DMS53 treated with DMSO at 0.1 percent for 48 hours (cell line): Measurements from ENCODE around the gene ARHGAP26.

ENCODE experiments used
- DNase-seq: peaks from one replicate; lab custom pipeline; 2025; ENCODE audit not compliant: unreplicated experiment; lab: John Stamatoyannopoulos, UW

ARHGAP26 gene

DNA sequence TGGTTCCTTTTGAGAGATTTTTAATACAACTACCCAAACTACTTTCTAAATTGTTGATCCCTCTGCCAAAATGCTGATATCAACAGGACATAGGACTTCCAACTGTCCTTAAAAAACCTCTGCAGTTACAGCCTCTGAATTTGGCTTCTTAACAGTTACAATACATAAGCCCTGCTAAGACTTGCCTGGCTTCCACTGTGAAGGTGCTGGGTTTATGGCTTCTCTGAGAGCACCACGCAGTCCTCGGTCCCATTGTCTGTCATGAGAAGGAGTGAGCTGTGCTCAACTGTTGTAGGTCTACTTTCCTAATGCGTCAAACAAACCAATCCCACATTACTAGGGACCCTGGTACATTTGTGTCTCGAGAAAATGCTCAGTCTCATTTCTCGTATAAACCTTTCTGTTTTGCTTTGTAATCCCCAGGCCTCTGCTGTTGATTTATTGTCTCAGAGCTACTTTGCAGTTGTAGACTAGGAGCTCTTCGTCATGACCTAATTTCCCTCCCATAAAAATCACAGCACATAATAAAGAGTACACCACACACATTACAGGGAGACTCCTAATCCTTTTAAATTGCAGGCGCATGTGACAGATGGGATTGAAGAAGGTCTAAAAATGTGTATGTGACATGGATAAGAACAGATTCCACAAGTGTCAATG is 358.4 kb downstream of the ARHGAP26 start:
- DNase-seq, result no peak

DNA sequence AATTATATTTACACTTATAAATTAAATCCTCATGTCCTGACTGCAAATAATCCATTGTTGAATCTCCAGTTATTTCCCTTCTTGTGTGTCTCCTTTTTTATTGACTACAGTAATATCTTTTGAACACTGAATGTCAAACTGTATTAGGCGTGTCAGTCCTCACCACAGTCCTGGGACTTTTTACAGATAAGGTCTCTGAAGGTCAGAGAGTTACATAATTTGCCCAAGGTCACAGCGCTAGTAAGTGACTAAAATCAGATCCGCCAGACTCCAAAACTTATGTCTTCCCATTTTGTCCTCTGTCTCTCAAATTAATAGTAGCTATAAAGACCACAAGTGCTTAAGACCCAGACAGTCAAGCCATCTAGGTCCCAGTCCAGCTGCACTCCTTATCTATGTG is 359.0 kb downstream of the ARHGAP26 start:
- DNase-seq, result no peak

DNA sequence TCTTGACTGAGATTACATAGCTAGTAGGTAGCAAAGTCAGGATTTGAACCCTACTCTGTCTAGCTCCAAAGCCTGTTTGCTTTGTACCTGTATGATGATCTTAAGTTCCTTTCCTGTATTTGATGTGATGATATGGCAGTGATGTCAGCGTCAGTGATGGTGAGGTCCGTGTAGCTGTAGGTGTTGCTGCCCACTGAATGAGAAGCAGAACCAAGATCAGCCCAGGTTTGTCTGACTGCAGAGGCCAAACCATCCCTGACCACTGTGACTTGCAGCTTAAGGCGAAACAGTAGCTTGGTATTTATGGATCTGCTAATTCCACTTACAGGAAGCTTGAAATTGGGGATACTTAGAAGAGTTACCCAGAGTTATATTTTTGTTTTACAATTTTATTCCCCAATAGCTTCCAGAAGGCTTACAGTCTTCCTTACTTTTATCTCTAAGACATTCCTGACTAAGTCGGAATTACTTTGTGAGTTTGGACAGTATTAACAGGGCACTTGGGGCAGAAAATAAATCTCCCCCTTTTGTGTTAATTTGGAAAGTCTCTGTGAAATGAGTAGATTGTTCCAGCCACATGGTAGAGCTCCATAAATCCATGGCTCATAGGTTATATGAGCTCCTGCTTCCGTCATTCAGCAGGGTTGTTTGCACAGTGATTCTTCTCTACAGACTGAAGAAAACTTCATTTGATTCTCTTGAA is 359.9 kb downstream of the ARHGAP26 start:
- no peak for DNase-seq

DNA sequence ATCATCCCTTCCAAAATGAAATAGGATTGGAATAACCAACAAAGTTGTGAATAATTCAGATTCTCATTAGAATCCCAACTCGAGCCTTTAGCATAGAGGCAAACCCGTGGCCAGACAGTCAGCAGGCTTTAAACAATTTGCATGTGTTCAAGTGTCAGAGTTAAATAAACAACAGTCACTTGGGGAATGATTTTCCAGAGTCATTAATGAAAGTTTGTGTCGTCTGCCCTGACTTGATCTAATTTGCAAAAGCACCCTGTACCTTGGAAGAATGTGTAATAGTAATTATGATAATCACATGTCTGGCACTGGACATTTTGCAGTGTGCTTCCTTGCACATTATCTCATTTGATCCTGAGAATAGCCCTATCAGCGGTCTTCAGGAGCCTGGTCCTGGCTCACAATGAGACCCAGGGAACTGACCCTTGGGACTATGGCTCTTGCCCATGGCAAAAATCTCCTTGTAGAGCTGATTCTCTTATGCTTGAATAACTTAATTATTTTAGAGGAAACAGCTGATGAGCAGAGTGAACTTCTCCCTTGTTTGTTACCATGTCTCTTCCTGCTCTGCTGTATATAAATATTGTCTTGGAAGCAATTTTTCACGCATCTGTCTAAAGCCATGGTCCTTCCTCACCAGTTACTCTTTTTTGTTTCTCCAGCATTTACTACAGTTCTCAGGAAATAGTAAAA is 360.6 kb downstream of the ARHGAP26 start:
- no peak for DNase-seq

DNA sequence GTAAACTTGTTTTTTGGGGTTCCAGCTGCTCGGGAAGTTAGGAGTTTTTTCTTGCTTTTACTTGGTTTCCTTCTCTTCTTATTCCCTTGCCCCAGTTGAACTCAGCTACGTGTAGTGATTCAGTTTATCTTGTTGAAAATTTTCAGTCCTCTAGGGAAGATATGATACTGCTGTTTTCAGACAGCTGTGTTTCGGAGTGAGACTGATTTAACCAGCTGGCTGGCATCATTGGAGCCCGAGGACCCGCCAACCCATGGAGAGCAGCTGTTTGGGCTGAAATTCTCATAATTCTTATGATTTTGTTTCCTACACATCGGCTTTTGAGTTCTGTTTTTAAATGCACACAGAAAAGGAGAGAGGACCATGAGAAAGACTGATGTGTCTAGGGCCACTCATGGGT is 361.8 kb downstream of the ARHGAP26 start:
- no peak for DNase-seq

DNA sequence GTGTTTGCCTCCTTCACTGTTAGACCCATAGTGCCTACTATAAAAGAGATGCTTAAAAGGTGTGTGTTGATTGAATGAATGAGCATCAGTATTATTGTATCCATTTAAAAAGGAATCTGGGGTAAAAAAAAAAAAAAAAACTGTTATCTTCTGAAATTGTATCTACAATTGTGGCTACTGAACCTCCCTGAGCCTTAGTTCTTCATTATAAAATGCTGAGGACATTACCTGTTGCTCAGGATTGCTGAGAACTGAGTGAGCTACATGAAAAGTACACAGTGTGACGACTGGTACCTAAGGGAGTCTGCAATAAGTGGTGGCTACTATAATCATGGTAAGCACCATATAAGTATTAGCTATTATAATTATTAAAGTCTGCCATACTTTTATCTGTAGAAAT is 362.6 kb downstream of the ARHGAP26 start:
- DNase-seq, result no peak

DNA sequence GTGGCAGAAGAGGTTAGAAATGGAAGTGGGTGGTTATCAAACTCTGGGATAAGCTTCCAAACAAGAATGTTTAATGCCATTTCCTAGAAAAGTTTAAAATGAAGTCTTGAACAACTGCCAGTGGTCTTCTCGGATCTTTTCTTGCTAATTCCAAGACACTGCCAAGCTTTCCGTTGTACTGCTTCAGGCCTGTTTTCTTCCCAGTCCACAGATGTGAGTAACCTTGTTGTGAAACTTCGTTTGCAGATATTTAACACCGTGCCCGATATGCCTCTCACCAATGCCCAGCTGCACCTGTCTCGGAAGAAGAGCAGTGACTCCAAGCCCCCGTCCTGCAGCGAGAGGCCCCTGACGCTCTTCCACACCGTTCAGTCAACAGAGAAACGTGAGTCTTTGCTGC is 363.5 kb downstream of the ARHGAP26 start:
- DNase-seq, result no peak

DNA sequence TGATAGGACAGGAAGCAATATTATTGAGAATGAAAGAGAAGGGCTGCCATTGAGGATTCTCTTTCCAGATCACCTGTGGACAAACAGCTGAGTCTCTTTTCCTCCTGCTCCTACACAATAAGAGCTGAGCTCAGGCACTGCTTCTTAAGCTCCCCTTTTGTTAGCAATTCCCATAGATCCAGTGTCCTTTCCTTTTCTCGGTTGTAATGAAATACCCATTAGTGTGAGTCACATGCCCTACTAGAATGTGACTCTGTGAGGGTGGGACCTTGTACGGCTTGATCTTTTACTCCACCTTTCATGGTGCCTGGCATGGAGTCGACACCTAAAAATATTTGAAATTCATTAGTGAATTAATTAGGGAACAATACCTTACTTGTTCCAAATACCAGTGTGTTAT is 364.1 kb downstream of the ARHGAP26 start:
- DNase-seq, result no peak

DNA sequence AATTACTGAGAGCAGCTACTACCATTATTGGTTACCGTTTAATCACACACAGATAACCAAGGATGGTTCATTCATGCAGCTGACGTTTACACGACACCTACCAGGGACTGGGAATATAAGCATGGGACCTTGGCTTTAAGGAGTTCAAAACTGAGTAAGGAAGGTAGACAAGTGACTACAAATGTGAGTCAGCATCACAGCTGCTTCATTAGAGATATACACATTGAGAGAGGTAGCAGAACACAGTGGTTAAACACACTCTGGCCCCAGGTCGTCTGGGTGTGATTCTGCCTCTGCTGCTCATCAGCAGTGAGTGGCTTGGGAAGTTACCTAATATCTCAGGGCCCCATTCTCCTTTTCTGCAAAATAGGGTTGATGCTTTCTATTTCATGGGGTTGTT is 364.7 kb downstream of the ARHGAP26 start:
- no peak for DNase-seq

DNA sequence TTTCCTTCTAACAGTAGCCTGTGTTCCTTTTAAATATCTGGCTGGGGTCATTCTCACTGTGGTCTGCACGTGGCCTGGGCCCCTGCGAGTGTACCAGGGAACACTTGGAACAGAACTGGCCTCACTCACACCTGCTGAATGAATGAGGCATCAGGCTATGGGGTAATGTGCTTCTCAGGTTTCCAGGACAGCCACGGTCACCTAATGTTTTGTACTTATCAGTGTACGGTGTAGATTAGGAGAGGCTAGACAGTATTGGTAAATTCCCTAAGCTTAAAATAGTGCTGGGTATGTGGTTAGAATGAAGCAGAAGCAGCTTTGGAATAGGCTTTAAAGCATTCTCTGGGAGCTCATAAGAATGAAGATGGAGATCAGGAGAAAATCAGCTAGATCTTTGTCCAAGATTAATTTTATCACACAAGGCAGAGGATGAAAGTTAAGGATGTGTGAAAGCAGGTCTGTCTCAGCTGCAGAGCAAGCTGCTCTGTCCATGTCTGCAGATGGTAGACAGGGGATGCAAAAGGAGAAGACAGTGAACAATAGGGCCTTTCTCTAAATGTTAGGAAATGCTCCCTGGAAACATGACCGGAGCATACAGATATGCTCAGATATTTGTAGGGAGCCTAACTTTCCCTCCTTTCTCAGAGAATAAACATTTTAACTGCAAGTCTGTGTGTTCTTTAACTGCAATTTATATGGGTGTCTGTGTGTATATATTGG is 365.8 kb downstream of the ARHGAP26 start:
- no peak for DNase-seq

DNA sequence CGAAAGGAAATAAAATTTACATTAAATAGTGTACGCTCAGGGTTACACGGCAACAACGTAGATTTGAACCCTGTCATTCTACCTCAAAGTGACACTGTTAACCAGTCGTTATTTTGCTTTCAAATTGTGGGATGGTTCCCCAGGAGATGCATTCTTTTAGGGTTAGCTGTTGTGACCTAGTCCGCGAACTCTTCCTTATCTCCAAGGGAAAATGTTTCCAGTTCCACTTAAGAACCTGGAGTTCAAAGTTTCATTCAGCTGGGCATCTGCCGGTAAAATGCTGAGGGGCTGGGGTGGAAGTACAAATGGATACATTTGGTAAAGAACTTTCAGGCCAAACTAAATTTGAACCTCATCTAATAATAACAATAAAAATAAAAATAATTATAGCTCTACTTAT is 368.7 kb downstream of the ARHGAP26 start:
- DNase-seq, result no peak

DNA sequence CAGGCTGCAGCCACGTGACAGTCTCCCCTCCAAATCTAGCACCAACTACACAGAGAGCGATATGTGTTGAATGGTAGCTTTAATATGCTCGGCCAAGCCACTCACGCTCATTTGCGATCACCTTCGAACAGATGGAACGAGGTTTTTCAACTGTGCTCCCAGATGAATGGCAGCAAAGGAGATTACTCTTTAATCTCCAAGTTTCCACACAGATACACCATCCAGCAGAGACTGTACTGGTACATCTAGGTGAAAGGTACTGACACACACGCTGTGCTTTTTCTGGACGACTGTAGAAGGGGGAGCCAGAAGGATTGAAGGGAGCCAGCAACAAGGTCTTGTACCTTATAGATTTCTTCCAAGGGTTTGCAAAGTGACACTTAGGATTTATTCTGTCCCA is 369.4 kb downstream of the ARHGAP26 start:
- no peak for DNase-seq

DNA sequence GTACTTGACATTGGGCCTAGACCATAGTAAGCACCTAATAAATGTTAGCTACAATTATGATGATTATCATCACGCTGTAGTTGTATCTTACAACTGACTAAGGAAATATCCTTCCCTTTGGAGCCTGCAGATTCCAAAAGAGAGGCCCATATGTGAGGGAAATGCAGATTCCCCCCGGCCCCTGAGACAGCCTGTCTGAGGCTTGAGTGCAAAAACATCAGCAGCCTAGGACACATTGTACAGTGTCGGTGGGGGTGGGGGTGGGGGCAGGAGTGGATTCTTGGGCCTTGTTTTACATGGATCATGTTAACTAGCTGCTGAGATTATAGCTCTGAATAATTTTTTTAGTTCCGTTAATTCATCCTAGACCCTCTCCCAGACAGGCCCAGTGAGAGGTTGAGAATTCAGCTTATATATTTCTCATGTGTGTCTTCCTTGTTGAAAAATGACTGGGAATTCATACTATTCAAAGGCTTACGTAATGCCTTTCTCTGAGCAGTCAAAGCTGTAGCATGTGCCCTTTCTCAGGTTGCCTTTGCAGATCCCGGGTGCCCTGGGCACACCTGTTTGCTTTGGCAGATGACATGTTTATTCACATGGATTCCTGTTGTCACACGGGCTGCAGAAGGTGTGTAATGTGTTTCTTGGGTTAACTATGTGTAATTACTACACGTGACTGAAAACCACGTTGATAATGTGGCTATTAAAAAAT is 370.5 kb downstream of the ARHGAP26 start:
- DNase-seq, result peak; percentile 32

DNA sequence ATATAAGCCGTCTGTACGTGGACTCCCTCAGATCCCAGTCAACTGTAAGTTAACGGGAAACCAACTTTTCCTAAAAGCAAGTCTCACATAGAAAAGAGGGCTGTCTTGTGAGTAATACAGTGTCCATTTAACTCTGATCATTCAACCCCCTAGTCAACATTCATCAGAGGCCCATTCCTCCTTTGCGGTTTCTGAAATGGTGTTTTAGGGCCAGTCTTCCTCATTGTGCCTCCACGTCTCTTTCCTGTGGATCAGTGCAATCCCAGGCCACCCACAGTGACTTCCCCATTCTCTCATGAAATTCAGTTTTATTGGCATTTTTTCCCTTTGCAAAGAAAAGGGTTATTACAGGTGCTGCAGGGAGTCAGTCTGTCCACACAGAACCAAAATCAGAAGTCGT is 371.5 kb downstream of the ARHGAP26 start:
- DNase-seq, result no peak

DNA sequence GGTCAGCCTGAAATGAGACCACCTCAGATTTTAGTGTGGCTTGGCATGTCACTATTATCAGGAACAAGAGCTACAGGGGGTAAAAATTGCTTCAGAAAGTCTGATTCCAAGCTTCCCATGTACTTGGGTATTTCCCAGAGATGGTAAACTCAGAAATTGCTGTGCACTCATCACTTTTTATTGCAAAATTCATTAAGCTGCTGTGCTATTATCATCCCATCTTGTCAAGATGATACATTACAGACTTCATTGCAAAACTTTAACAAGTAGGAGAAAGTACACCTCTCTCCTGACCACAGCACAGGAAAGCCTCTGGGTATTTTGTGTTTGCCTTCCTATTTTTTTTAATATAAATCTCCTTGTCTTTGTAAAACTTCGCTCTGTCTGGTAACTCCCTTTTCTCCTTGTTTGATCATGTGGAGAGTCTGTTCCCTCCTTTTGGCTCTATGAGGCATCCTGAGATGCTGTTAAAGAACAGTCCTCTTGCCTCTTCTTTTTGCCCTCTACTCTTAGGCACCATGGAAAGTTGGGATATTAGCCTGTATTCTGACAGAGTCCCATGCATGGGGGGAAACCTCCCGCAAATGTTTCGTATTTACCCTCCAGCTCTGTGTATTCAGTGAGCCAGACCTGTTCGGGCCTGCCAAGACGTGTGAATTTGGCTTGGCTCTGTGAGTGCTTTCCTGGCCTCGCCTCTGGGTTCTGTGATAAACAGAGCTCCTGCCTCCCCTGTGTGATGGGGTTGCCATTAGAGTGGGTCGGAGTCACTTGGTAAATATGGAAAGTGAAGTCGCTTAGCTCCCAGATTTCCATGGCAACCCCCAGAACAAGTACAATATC is 372.6 kb downstream of the ARHGAP26 start:
- DNase-seq, result no peak

DNA sequence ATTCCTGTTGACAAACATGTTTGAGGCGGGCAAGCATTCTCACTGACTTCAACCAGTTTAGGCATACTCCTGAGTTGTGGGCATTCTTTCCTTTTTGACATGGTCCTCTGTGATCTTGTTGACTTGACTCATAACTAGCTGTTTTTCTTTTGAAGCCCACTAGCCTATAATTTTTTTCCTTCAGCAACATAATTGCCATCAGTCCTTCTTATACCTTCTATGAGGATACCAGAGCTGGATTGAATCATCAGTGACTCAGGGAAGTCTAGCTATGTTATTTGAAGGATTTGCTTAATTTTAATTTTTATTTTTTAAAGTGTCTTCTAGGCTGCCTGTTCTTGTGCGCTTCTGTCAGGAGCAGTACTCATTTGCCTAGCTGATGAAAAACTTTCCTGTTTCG is 373.8 kb downstream of the ARHGAP26 start:
- no peak for DNase-seq

DNA sequence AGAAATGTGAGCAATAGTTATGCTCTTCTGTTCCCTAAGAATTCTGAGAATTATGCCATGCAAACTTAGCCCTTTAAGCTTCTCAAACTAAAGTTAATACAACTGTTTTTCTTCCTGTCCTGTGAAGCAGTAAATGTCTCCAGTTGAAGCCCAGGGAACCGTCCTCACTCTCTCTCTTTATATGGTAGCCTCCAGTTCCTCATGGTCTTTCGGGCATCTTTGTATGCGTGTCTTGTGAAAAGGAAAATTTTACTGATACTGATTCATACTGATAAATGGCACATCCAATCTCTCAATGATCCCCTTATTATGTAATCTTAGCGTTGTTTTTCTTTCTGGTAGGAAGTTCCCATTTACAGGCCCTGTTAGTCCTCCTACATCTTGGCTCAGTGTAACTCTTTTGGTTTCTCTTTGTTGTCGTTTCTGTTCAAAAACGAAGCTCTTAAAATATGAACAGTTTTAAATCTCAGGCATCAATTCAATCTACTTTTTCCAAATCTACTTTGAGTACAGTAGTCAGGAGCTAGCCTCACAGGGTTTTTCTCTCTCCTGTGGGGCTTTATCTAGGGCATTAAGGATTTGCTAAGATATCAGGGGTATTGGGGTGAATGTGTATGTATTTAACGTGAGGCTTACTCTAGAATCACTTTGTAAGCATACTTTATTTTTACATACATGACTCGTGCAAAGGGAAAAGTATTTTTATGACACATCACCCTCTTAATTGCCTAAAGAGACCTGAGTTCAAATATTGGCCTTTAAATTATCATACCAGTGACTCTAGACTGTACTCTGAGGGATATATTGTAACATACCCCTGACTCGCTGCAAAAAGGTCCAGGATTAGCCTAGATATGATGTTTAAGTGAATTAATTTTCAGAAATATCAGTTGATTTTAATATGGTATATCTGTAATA is 375.3 kb downstream of the ARHGAP26 start:
- DNase-seq, result no peak

DNA sequence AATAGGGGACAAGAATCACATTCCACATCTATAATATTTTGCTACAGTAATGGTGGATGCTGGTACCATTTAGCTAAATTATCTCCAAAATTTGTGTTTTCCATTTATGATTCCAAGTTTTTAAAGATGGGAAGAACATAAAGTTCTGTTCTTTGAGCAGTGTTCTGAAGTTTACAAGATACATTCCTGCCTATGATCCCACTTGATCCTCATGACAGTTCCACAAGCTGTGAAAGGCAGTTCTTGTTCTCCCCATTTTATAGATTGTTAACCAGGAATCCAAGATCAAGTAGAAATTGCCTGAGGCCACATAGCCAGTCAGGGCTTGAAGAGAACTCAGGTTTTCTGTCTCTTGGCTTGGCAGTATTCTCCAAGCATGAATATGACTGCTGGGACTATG is 376.0 kb downstream of the ARHGAP26 start:
- no peak for DNase-seq

DNA sequence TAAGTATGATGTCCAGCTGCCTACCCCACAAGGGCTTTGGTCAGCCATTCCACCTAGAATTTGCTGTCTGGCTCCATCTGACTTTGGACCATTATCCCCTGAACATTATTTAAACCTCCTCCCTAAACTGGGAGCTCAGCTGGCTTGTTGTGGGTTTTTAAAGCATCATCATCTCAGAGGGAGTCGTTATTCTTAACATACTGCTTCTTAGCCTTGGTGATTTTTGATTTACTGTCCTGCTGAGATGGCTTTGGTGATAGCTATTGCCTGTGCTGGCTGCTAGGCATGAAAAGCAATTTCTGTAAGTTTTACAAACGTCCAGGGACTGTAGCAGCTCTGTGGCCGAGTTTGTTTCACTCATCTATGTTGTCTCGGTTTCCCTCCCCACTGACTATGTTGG is 377.2 kb downstream of the ARHGAP26 start:
- no peak for DNase-seq
